Stimulated activated CD4-positive, alpha-beta T cell treated with anti-CD3 and anti-CD28 coated beads, TNF-alpha, amount 100 ng/mL, for 1 hour (primary cell): ENCODE results near the gene DDX39B.
A peak's percentile ranks its signal among the peaks of the same experiment; 100 is the strongest.

ENCODE experiments used
- DNase-seq, 3 donors: peaks; one replicate each; pipeline ENCODE4 v3.0.0-alpha.2; 2020; ENCODE audit warnings: low read depth in 3 of 3, low spot score in 1 of 3

The DDX39B gene

GRCh38 chr6:31548544-31548873 lies 6.7 kb upstream of the DDX39B start:
- no peak for DNase-seq

GRCh38 chr6:31547727-31548543 lies 6.1 kb upstream of the DDX39B start:
- DNase-seq, result no peak

GRCh38 chr6:31546958-31547726 lies 5.3 kb upstream of the DDX39B start, which contains the start of gene NFKBIL1:
TSS of gene NFKBIL1 (plus strand) at chr6:31547608. CDS start at chr6:31547695, 87 bp downstream.
- DNase-seq, result peak; percentile 71 to 75 (median 72)

- peak in 2 of 3 donors; percentile 68 to 79 for DNase-seq
Measured at GRCh38 chr6:31546339-31546957, 4.6 kb upstream of the DDX39B start, which contains the start of gene ATP6V1G2. TSS of gene ATP6V1G2 (minus strand) at chr6:31546608. CDS start at chr6:31546559, 49 bp downstream.

- DNase-seq, result no peak
Measured at GRCh38 chr6:31545291-31545690, 3.5 kb upstream of the DDX39B start.

GRCh38 chr6:31544676-31545075 lies 2.9 kb upstream of the DDX39B start:
- DNase-seq, result no peak

- no peak for DNase-seq
Measured at GRCh38 chr6:31543639-31544038, 1.8 kb upstream of the DDX39B start.

- peak in 1 of 3 donors; percentile 37 for DNase-seq
Measured at GRCh38 chr6:31541059-31541657, 645 bp downstream of the DDX39B start.

GRCh38 chr6:31540640-31541039 lies 1.2 kb downstream of the DDX39B start:
- DNase-seq, result no peak

GRCh38 chr6:31538805-31539400 lies 2.9 kb downstream of the DDX39B start:
- DNase-seq, result no peak

GRCh38 chr6:31535538-31536324 lies 6.1 kb downstream of the DDX39B start:
- DNase-seq, result no peak

- DNase-seq, result no peak
Measured at GRCh38 chr6:31534521-31535040, 7.2 kb downstream of the DDX39B start.

- DNase-seq, result no peak
Measured at GRCh38 chr6:31534011-31534410, 7.8 kb downstream of the DDX39B start.

GRCh38 chr6:31533455-31533841 lies 8.4 kb downstream of the DDX39B start:
- no peak for DNase-seq

GRCh38 chr6:31532644-31533454 lies 9.0 kb downstream of the DDX39B start:
- DNase-seq, result no peak

GRCh38 chr6:31531771-31532643 lies 9.8 kb downstream of the DDX39B start:
- DNase-seq, result no peak

GRCh38 chr6:31531162-31531561 lies 10.6 kb downstream of the DDX39B start:
- DNase-seq, result no peak

- no peak for DNase-seq
Measured at GRCh38 chr6:31530659-31531058, 11.1 kb downstream of the DDX39B start.
